Left lung (tissue), 10 donors: ENCODE results near the gene SERPINA4. TPM values are rescaled to one million over a fixed set of nuclear protein-coding genes. Genes with fewer than 3 reads are reported as not detected.

Experiments used
- ATAC-seq: fragments of 200-7000 bp; cut with Tn5 transposase; one replicate; pipeline ENCODE4 v1.9.1; 2020; ENCODE audit warnings: moderate library complexity
- DNase-seq, 4 donors: peaks; one replicate each; pipeline ENCODE4 v3.0.0-alpha.2; 2013 to 2020
- H3K27ac ChIP-seq, 2 donors: fragments of 200-600 bp; sonication (generic) in 1 of 2; one replicate each; pipeline versions ENCODE4 v1.5.0 to v1.8.0; 2020 to 2021
- H3K27me3 ChIP-seq, 2 donors: fragments of 200-600 bp; sonication (generic) in 1 of 2; one replicate each; pipeline versions ENCODE4 v1.5.0 to v1.8.0; 2020 to 2021
- H3K36me3 ChIP-seq, 2 donors: fragments of 200-600 bp; sonication (generic) in 1 of 2; one replicate each; pipeline versions ENCODE4 v1.5.0 to v1.8.0; 2020 to 2021
- H3K4me1 ChIP-seq, 2 donors: fragments of 200-600 bp; one replicate each; pipeline ENCODE4 v1.8.0; 2021
- H3K4me3 ChIP-seq, 2 donors: fragments of 200-600 bp; sonication (generic) in 1 of 2; one replicate each; pipeline versions ENCODE4 v1.5.0 to v1.8.0; 2020 to 2021; ENCODE audit warnings: mild to moderate bottlenecking in 1 of 2
- H3K9me3 ChIP-seq, 2 donors: fragments of 200-600 bp; sonication (generic) in 1 of 2; one replicate each; pipeline versions ENCODE4 v1.5.0 to v1.8.0; 2020 to 2021
- CTCF ChIP-seq, 2 donors: fragments of 200-600 bp; sonication (generic) in 1 of 2; IDR thresholded peaks; one replicate each; pipeline versions ENCODE4 v1.5.0 to v1.8.0; 2021; ENCODE audit warnings: antibody characterized with exemption in 2 of 2
- intact Hi-C, 2 donors: fragments of 100-400 bp; cut with DNase I; formaldehyde crosslinking; loops; one replicate each; pipeline versions ENCODE4 v1.11.2 to v1.14.2; 2022
- polyA plus RNA-seq, 6 donors: library from polyadenylated mRNA; unstranded; fragments of 120-200 nt; gene quantifications; one replicate each; pipeline ENCODE4 v1.2.1, GENCODE V29; 2013; ENCODE audit not compliant: insufficient read length in 6 of 6
- total RNA-seq, 2 donors: library from RNA; stranded (reverse); fragmentation: NEBNext Ultra II Directional; extraction: Animal tissue kit (Norgen Biotek cat#: 25700); gene quantifications; one replicate each; pipeline ENCODE4 v1.2.1, GENCODE V29; 2021
- donor health status: DM: no; HTN: yes; CAD: no.
- donor health status: DM: no; HTN: no; CAD: no.

The SERPINA4 gene
- total and polyA plus RNA-seq, 8 donors: 1.0 to 2.7 (median 1.3) TPM; not detected in 2

GRCh38 chr14:94538070-94538740, 23.0 kb upstream of the SERPINA4 start:
- no peaks in the 10 kb centered on the region for H3K36me3 ChIP-seq
- intact Hi-C loops: no loop called here
- DNase-seq (no peak), ATAC-seq (no peak)
- H3K4me1 ChIP-seq: no peaks in the 10 kb centered on the region
- no peak overlapping the region for H3K27ac ChIP-seq
- no peak overlapping the region for H3K4me3 ChIP-seq
- peaks cover 0 to 37% of the 10 kb centered on the region in 2 donors for H3K27me3 ChIP-seq
- no peak for TF ChIP-seq CTCF (IDR thresholded peaks at IDR 0.05)
- H3K9me3 ChIP-seq: no peaks in the 10 kb centered on the region

DNA sequence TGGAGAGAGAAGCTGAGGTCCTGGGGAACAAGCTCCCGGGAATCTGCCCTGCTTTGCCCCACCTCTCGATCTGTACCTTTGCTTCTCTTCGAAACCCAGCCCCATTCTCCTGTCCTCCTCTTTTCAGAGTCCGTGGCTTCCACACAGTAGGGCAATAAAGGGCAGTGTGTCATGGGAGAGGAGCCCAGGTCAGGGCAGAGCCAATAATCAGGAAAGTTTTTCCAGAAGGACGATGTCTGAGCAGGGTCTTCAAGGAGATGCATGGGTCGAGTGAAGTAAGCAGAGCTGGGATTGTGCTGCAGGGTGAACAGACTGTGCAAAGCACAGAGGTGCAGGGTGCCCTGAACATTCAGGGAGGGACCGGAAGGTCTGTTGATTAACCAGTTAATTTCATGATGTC, 22.1 kb upstream of the SERPINA4 start:
- intact Hi-C loops: no loop called here
- H3K27ac ChIP-seq: no peak overlapping the region
- no peaks in the 10 kb centered on the region for H3K36me3 ChIP-seq
- peaks cover 0 to 27% of the 10 kb centered on the region in 2 donors for H3K27me3 ChIP-seq
- H3K4me3 ChIP-seq: no peak overlapping the region
- H3K9me3 ChIP-seq: no peaks in the 10 kb centered on the region
- DNase-seq (no peak), ATAC-seq (no peak)
- no peaks in the 10 kb centered on the region for H3K4me1 ChIP-seq
- TF ChIP-seq CTCF (IDR thresholded peaks at IDR 0.05): no peak

DNA sequence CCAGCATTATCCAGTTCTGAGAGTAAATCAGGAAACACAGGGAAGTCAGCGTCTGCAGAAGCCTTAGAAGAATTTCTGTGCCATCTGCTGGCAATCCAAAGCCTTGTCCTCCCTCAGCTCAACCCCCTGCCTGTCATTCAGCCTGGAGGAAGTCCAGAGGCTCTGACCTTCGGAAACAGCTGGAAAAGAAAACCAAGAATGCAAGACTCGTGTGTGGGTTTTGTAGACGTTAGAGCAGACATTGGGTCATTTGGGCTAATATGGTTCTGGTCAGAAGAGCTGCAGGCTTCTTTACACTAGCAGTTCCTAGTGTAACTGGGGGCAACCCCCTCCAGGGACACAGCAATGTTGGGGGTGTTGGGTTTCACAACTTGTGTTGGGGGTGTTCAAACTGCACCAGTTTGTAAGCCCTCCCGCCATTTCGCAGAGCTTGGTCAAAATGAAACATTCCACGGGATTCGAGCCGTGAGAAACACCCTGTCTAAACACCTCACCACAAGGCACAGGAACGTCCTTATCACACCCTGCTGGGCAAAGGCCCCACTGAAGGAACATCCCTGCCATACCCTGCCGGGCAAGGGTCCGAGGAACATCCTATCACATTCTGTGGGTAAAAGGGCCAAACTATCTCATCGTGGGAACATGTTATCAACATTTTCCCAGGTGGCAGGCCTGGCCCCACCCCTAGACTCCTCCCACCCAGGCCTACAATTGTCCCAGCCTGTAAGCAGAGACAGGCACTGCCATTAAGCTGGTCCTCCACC, 21.0 kb upstream of the SERPINA4 start:
- Histone ChIP-seq H3K36me3 (no peaks in the 10 kb centered on the region), H3K27me3 (peaks cover 0 to 22% of the 10 kb centered on the region in 2 donors), H3K9me3 (no peaks in the 10 kb centered on the region), H3K4me1 (no peaks in the 10 kb centered on the region), H3K4me3 (no peak overlapping the region), H3K27ac (no peak overlapping the region)
- TF ChIP-seq CTCF (IDR thresholded peaks at IDR 0.05): no peak
- peak in 1 of 4 donors; percentile 13 for DNase-seq
- intact Hi-C loops: no loop called here
- ATAC-seq: no peak

DNA sequence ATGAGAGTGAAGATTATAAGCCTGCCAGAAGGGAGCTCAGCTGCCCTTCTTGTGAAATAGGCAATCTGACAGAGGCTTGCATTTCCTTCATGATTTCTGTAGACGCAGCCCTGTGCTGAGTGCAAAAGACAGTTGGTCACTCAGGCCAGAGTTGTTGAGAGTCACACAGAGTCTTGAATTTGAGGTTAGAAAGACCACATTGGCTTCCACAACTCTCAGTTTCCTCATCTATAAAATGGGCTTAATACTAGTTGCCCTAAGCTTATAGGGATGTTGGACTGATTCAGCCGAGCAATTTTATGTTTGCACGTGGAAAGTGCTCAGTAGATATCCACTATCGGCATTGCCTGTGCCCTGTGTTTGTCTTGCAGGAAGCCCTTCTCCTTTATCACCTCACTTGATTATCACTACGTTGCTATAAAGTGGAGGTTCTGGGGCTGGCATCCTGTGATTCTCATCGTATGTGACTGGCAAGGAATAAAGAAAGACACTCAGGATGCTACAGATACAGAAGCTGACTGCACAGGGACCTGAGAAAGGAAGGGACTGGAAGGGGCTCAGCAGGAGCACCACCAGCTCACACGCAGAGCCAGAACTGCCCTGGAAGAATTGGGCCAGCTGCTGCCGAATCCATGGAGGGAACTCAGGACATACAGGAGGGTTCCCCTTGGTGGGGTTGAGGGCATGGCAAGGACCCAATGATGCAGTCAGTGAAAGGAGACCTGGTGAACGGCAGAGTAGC, 19.8 kb upstream of the SERPINA4 start:
- no peaks in the 10 kb centered on the region for H3K4me1 ChIP-seq
- H3K27ac ChIP-seq: no peak overlapping the region
- DNase-seq: no peak
- no peak for ATAC-seq
- intact Hi-C loops: no loop called here
- no peak for TF ChIP-seq CTCF (IDR thresholded peaks at IDR 0.05)
- H3K9me3 ChIP-seq: peaks cover 0 to 5% of the 10 kb centered on the region in 2 donors
- H3K4me3 ChIP-seq: no peak overlapping the region
- H3K27me3 ChIP-seq: peaks cover 0 to 26% of the 10 kb centered on the region in 2 donors
- H3K36me3 ChIP-seq: no peaks in the 10 kb centered on the region
